ENCODE results near the gene AUTS2.

DNA sequence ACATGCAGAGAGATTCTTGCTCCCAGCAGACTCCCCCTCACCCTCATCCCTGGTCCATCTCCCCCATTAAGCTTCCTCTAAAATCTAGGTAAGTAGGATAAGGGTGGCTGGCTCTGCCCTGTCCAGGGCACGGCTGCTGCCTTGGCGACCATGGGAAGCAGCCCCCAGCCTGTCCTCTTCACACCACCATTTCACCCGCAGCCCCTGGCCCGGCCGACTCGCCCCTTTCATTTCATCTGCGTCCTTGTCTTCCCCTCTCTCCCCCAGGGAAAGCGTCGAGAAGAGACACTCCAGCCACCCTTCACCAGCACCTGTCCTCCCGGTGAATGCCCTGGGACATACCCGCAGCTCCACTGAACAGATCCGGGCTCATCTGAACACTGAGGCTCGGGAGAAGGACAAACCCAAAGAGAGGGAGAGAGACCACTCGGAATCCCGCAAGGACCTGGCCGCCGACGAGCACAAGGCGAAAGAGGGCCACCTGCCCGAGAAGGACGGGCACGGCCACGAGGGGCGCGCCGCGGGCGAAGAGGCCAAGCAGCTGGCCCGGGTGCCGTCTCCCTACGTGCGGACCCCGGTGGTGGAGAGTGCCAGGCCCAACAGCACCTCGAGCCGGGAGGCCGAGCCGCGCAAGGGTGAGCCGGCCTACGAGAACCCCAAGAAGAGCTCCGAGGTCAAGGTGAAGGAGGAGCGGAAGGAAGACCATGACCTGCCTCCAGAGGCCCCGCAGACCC is 1191.4 kb downstream of the AUTS2 start:
- TF ChIP-seq CTCF (IDR thresholded peaks at IDR 0.05) (no peak), POLR2A (IDR thresholded peaks at IDR 0.05) (no peak)
